Upper lobe of left lung (tissue), 4 donors: ENCODE results near the gene EML1.

Source experiments
- EP300 ChIP-seq, 4 donors: sonication (generic); formaldehyde crosslinking; IDR thresholded peaks; one replicate each; pipeline ENCODE4 v1.5.1; 2017; ENCODE audit warnings: antibody characterized with exemption in 4 of 4, control low read depth in 2 of 4
- POLR2A ChIP-seq, 4 donors: fragments of 450-650 bp; IDR thresholded peaks; one replicate each; pipeline ENCODE4 v1.5.1; 2016 to 2017; ENCODE audit warnings: antibody characterized with exemption in 4 of 4, mild to moderate bottlenecking in 2 of 4
- POLR2AphosphoS5 ChIP-seq, 2 donors: sonication (generic); formaldehyde crosslinking; IDR thresholded peaks; one replicate each; pipeline ENCODE4 v1.5.1; 2017; ENCODE audit warnings: antibody characterized with exemption in 2 of 2
- TF ChIP-seq, protein P1 (sequence below), 6 experiments: fragments of 450-650 bp in 4 of 6; fragments of 200-600 bp in 2 of 6; sonication (generic) in 2 of 6; IDR thresholded peaks; one replicate each; pipeline ENCODE4 v1.5.1; 2016 to 2019; ENCODE audit warnings: antibody characterized with exemption in 6 of 6

GRCh38 chr14:99821519-99822508 is 28.6 kb downstream of the EML1 start:
- TF ChIP-seq, protein P1, sequence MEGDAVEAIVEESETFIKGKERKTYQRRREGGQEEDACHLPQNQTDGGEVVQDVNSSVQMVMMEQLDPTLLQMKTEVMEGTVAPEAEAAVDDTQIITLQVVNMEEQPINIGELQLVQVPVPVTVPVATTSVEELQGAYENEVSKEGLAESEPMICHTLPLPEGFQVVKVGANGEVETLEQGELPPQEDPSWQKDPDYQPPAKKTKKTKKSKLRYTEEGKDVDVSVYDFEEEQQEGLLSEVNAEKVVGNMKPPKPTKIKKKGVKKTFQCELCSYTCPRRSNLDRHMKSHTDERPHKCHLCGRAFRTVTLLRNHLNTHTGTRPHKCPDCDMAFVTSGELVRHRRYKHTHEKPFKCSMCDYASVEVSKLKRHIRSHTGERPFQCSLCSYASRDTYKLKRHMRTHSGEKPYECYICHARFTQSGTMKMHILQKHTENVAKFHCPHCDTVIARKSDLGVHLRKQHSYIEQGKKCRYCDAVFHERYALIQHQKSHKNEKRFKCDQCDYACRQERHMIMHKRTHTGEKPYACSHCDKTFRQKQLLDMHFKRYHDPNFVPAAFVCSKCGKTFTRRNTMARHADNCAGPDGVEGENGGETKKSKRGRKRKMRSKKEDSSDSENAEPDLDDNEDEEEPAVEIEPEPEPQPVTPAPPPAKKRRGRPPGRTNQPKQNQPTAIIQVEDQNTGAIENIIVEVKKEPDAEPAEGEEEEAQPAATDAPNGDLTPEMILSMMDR (IDR thresholded peaks at IDR 0.05), result no peak
- TF ChIP-seq POLR2A (IDR thresholded peaks at IDR 0.05) (no peak), POLR2AphosphoS5 (IDR thresholded peaks at IDR 0.05) (no peak), EP300 (IDR thresholded peaks at IDR 0.05) (no peak)
